Memory B cell (primary cell): Measurements from ENCODE around the gene RIT2.

Source experiments
- ATAC-seq: fragments of 150-1000 bp; cut with Tn5 transposase; 2 replicates; pipeline ENCODE4 v1.10.0; 2021; ENCODE audit warnings: low read depth, mild to moderate bottlenecking, moderate library complexity
- DNase-seq, 2 donors: peaks; one replicate each; pipeline ENCODE4 v3.0.0; 2022; ENCODE audit warnings: low spot score in 2 of 2
- H3K27ac Mint-ChIP-seq: one replicate; pipeline ENCODE4 v1.8.0; 2022; ENCODE audit warnings: mild to moderate bottlenecking, moderate library complexity, mixed read lengths
- H3K27me3 Mint-ChIP-seq: one replicate; pipeline ENCODE4 v1.8.0; 2022; ENCODE audit warnings: mixed read lengths
- H3K36me3 Mint-ChIP-seq: one replicate; pipeline ENCODE4 v1.8.0; 2022; ENCODE audit warnings: mild to moderate bottlenecking, mixed read lengths
- H3K4me1 Mint-ChIP-seq: one replicate; pipeline ENCODE4 v1.8.0; 2022; ENCODE audit warnings: mixed read lengths
- H3K4me3 Mint-ChIP-seq: one replicate; pipeline ENCODE4 v1.8.0; 2022; ENCODE audit warnings: mild to moderate bottlenecking, moderate library complexity, mixed read lengths
- H3K9me3 Mint-ChIP-seq: one replicate; pipeline ENCODE4 v1.8.0; 2022; ENCODE audit warnings: mixed read lengths

RIT2 gene

DNA sequence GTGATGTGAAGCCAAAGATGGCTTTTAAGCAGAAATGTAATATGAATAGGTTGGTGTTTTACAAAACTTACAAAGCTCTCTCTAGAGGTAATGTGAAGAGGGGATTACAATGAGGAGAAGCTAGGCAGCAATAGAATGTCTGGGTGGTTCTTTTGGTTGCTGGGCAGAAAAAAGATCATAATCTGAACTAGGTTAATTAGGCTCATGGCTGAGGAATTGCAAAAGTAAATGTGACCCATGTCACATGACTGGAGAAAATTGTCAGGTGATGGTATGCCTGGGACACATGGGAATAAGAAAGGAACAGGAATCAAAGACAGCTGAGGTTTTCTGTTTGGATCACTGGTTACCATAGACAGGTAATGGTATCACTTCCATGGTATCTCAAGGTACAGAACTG is 7.5 kb upstream of the RIT2 start:
- no peaks in the 10 kb centered on the region for H3K27me3 Mint-ChIP-seq
- no peaks in the 10 kb centered on the region for H3K4me1 Mint-ChIP-seq
- H3K27ac Mint-ChIP-seq: no peak overlapping the region
- H3K9me3 Mint-ChIP-seq: no peaks in the 10 kb centered on the region
- no peaks in the 10 kb centered on the region for H3K36me3 Mint-ChIP-seq
- ATAC-seq: no peak
- DNase-seq: no peak
- no peak overlapping the region for H3K4me3 Mint-ChIP-seq

DNA sequence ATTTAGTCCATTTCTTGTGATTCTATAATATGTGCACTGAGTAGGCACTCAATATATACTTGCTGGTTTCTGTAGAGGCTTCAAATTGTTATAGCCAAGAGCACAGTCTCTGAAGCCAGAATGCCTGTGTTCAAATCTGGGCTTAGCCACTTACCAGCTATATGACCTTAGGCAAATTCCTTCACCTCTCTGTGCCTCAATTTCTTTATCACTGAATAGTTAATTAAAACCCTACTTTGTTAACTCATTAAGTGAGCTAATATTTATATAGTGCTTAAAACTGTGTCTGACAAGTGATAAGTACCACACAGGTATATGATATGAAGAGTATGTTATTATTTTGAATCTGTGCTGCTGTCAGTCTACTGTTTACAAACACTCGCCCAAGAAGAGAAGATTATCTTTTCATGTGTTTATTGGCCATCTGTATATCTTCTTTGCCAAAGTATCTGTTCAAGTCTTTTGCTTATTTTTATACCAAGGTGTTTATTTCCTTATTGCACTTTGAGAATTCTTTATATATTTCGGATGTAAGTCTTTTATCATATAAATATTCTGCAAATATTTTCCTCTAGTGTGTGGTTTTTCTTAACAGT is 1.3 kb upstream of the RIT2 start:
- no peaks in the 10 kb centered on the region for H3K9me3 Mint-ChIP-seq
- no peaks in the 10 kb centered on the region for H3K36me3 Mint-ChIP-seq
- H3K4me3 Mint-ChIP-seq: no peak overlapping the region
- H3K27ac Mint-ChIP-seq: no peak overlapping the region
- no peaks in the 10 kb centered on the region for H3K27me3 Mint-ChIP-seq
- H3K4me1 Mint-ChIP-seq: no peaks in the 10 kb centered on the region
- ATAC-seq (no peak), DNase-seq (no peak)

DNA sequence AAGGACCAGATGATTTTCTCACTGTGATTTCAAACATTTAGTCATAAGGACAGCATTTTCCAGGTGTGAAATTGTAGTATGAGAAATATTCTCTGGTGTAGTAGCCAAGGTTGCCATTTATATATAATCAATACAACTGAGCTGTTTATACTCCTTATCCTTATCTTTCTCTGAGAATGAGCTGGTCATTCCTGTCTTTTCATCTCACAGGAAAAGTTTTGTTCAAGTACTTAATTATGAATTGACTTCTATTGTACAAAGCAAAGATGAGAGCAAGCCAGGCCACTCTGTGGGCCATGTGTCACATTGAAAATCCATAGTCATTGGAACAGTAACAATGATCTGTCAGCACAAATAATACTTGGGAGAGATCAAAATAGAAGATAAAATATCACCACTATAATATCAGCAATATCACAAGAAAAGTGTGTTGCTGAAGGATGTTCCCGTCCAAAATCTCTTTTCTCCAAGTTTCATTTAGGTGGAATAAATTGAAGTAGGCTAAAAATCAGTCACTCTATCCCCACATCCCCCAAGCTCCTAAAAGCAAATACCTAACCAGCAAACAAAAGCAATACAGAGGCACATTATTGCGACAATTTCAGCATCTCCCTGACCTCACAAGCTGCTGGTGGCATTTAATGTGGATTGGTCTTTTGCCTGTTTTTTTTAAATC is 2.1 kb downstream of the RIT2 start:
- H3K36me3 Mint-ChIP-seq: no peaks in the 10 kb centered on the region
- DNase-seq: no peak
- ATAC-seq: no peak
- H3K9me3 Mint-ChIP-seq: no peaks in the 10 kb centered on the region
- no peaks in the 10 kb centered on the region for H3K4me1 Mint-ChIP-seq
- H3K4me3 Mint-ChIP-seq: no peak overlapping the region
- no peaks in the 10 kb centered on the region for H3K27me3 Mint-ChIP-seq
- no peak overlapping the region for H3K27ac Mint-ChIP-seq

DNA sequence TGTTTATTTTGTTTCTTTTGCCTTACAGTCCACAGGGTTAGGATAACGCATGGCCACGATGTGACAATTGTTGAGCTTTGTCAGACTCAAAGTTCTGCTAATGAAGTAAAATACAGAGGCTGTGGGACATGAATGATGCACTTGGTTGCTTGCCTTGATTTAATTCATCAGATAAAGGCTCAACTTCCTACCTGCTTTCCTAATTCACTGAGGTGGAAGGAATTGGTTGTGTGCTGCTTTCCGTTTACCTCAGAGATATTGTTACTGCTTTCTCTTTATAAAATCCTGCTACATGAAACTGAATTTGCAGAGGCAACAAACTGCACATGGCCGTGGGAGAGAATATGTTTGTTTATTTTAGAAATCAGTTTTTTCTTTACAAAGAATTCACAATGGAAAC is 6.6 kb downstream of the RIT2 start:
- no peaks in the 10 kb centered on the region for H3K4me1 Mint-ChIP-seq
- no peak overlapping the region for H3K27ac Mint-ChIP-seq
- peaks cover 1% of the 10 kb centered on the region for H3K9me3 Mint-ChIP-seq
- H3K36me3 Mint-ChIP-seq: no peaks in the 10 kb centered on the region
- no peaks in the 10 kb centered on the region for H3K27me3 Mint-ChIP-seq
- DNase-seq (no peak), ATAC-seq (no peak)
- no peak overlapping the region for H3K4me3 Mint-ChIP-seq

DNA sequence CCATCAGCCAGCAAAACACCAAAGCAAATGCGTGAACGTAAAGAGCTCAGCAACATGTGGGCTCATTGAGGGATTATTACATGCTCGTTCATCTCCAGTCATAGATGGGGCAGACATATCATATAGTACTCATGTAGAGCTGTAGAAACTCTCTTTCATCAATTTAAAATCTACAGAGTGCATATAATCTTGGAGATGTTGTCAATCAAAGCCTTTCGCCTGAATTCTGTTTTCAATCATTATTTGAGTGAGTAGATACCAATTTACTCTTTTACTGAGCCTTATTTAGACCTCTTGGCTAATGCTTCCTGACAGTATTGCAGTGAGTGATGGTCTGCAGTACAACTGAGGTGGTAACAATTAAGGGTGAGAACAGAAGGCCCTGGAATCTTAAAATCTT is 7.0 kb downstream of the RIT2 start:
- peaks cover 1% of the 10 kb centered on the region for H3K9me3 Mint-ChIP-seq
- no peak for ATAC-seq

DNA sequence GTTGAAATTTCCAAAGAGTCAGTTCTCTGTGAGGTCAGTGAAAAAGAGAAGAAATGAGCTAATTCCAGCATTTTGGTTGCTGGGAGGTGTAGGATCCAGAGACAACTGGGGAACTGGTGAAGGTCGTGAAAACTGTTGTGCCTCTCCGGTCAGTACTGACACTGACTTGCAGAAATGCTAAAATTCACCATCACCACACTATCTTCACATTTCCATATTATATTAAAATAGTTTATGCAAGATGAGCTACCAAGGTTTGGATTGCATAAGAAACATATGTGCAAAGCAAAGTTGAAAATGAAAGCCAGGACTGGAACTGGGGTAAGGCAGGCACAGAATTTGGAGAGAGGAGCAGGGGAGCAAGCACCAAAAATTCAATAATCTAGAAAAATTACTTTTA is 21.8 kb downstream of the RIT2 start:
- H3K9me3 Mint-ChIP-seq: peaks cover 5% of the 10 kb centered on the region

More for the DNA sequence above, 7.0 kb downstream of the RIT2 start:
- Mint-ChIP-seq H3K4me1 (no peaks in the 10 kb centered on the region), H3K4me3 (no peak overlapping the region), H3K36me3 (no peaks in the 10 kb centered on the region), H3K27ac (no peak overlapping the region), H3K27me3 (no peaks in the 10 kb centered on the region)
- DNase-seq: no peak

DNA sequence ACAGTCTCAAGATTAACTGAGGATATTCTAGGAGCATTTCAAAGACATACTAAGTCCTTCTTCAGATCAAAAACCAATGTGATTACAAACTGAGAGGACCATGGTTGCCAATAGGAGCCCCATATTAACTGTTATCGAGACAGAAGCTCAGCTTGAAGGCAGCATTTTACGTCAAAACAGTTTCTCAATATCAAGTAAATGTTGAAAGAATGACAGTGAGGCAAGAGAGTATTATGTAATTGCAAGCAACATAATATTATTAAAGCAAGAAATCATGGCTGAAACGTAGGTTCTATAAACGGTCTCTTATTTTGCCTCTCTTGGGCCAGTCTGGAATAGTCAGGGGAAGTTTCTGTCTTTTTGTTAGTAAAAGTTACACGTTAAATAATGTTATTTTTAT is 22.9 kb downstream of the RIT2 start:
- no peaks in the 10 kb centered on the region for H3K36me3 Mint-ChIP-seq
- no peak for ATAC-seq
- H3K27ac Mint-ChIP-seq: no peak overlapping the region
- peaks cover 5% of the 10 kb centered on the region for H3K9me3 Mint-ChIP-seq
- no peak overlapping the region for H3K4me3 Mint-ChIP-seq
- H3K4me1 Mint-ChIP-seq: no peaks in the 10 kb centered on the region
- no peak for DNase-seq
- H3K27me3 Mint-ChIP-seq: no peaks in the 10 kb centered on the region

More for the DNA sequence above, 21.8 kb downstream of the RIT2 start:
- no peak for ATAC-seq
- DNase-seq: no peak
- Mint-ChIP-seq H3K27me3 (no peaks in the 10 kb centered on the region), H3K27ac (no peak overlapping the region), H3K4me3 (no peak overlapping the region), H3K36me3 (no peaks in the 10 kb centered on the region), H3K4me1 (no peaks in the 10 kb centered on the region)

DNA sequence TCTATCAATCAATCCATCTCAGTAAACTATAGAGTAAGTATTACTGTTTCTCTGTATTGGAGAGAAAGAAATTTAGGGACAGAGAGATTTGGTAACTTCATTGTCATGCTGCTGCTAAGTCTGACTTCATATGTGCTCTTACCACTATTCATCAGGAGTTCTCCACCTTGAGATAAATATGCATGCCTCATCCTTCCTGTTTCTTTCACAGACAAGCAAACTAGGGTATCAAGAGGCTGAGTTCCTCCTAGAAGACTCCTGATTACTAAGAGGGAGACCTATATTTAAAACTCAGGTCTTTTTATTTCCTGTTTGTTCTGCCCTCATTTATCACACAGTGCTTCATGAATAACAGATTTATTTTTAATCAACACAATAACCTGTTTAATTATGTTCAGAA is 34.1 kb downstream of the RIT2 start:
- DNase-seq (no peak), ATAC-seq (no peak)
- no peaks in the 10 kb centered on the region for H3K36me3 Mint-ChIP-seq
- H3K27ac Mint-ChIP-seq: no peak overlapping the region
- no peaks in the 10 kb centered on the region for H3K27me3 Mint-ChIP-seq
- no peaks in the 10 kb centered on the region for H3K4me1 Mint-ChIP-seq
- peaks cover 3% of the 10 kb centered on the region for H3K9me3 Mint-ChIP-seq
- no peak overlapping the region for H3K4me3 Mint-ChIP-seq

DNA sequence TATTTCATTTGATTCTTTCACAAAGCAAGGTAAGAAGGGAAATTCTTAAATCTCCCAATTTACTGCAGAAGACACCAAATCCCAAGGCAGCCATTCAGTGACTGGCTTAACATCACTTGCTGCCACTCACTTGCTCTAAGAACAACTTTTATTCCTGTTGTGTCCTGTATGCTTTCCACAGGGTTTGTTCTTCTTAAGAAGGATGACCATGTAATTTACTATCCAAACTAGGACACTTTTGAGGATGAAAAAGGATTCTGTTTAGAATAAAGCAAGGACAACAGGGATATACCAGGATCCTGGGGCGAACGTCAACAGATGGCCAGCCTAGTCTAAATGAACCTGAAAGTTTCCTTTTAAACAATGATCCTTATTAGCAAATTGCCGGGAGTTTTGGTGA is 34.8 kb downstream of the RIT2 start:
- Mint-ChIP-seq H3K27ac (no peak overlapping the region), H3K9me3 (peaks cover 3% of the 10 kb centered on the region), H3K27me3 (no peaks in the 10 kb centered on the region), H3K36me3 (no peaks in the 10 kb centered on the region), H3K4me1 (no peaks in the 10 kb centered on the region), H3K4me3 (no peak overlapping the region)
- DNase-seq (no peak), ATAC-seq (no peak)

DNA sequence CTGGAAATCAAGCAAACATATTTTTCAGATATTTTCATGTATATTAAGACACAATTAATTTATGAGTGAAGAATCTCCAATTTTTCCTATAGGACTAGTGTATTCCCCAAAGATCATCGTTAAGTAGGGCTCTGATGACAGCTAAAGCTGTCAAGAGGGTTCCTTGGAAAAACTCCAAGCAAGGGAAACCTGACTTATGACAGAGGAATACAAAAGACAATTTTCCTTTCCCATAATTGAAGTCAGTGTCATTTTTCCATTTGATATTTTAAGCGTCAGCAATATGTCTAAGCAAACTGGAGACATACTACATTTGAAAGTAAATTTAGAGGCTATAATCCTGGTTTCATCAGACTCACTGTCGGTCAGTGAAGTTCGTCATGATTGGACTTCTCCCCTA is 36.1 kb downstream of the RIT2 start:
- H3K4me3 Mint-ChIP-seq: no peak overlapping the region
- no peaks in the 10 kb centered on the region for H3K27me3 Mint-ChIP-seq
- H3K4me1 Mint-ChIP-seq: no peaks in the 10 kb centered on the region
- ATAC-seq: no peak
- no peaks in the 10 kb centered on the region for H3K36me3 Mint-ChIP-seq
- peaks cover 2% of the 10 kb centered on the region for H3K9me3 Mint-ChIP-seq
- no peak overlapping the region for H3K27ac Mint-ChIP-seq
- DNase-seq: no peak

DNA sequence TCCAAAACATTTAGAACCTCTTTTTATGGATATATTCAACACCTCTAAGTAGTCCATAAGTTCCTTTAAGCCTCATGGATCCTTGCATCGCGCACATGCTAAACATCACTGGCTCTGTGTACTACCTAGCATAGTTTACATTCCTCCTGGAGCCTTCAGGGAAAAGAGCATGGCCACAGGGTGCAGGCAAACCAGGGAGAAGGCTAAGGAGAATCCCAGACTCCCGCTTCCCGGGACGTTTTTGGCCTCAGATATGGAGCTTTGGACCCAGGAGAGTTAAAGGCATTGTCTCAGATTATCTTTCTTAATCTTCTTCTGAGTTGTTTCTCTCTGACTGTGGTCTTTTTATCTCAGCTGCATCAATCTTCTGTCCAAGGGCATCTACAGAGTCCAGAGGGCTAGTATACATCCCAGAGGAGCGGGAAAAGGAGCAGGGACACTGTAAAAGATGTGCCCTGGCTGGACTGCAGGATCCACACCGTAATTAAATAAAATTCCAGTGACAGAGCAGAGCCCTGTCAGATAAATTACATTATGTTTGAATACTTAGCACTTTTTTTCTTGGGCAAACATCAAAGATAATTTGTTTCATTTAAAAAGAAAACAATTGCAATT is 36.9 kb downstream of the RIT2 start:
- H3K27ac Mint-ChIP-seq: no peak overlapping the region
- H3K36me3 Mint-ChIP-seq: no peaks in the 10 kb centered on the region
- peaks cover 4% of the 10 kb centered on the region for H3K9me3 Mint-ChIP-seq
- ATAC-seq: no peak
- H3K4me1 Mint-ChIP-seq: no peaks in the 10 kb centered on the region
- DNase-seq: no peak
- no peaks in the 10 kb centered on the region for H3K27me3 Mint-ChIP-seq
- no peak overlapping the region for H3K4me3 Mint-ChIP-seq

DNA sequence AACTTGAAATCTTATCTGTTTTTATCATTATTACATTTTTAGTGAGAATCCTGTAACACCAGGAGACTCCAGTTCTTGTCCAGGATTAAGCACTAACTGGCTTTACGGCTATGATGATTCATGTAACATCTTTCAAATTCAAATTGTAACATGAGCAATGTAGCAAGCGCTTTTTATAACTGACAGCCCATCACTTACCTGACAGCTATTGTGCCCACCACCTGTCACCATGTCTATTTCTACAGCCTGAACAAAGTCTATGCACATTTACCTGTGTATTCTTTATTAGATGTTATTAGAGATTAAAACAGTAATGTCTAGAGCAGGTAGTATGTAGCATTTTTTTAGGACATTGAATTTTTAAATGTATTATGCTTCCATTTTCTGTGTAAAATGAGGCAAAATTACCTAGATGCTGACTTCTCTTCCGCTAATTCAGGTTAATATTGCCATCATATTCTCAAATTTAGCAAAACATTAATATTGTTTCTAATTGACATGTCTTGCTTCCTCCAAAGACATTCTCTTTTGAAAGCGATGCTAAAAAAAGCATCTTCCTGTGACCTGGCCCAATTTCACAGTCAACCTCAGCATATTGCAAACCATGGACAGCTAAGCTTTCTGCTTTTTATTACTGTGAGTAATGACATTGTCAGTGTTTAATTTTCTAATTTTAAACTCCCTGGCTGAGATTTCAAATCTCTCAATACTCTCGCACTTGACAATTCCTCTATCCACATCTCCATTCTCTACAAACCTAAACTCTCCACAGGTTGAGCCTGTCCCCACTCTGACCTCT is 37.8 kb downstream of the RIT2 start:
- no peak for ATAC-seq
- no peaks in the 10 kb centered on the region for H3K4me1 Mint-ChIP-seq
- no peak overlapping the region for H3K4me3 Mint-ChIP-seq

DNA sequence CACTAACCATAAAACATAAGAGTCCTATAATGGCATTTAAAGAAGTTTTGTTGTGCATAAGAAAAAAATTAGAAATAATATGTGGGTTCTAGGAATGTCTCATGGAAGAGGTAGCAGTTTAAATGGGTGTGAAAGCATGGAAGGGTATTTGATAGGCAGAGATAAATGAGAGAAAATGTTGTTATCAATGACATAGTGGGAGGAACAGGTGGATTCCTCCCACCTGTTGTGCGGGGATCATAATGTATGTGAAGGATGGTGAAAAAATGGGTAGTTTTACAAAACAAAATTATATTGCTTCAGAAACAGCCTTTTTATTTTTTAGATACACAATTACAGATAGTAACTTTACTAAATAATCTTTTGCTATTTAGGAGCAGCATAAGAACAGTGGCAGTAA is 41.7 kb downstream of the RIT2 start:
- no peak overlapping the region for H3K27ac Mint-ChIP-seq
- H3K36me3 Mint-ChIP-seq: no peaks in the 10 kb centered on the region
- H3K4me1 Mint-ChIP-seq: no peaks in the 10 kb centered on the region
- no peak overlapping the region for H3K4me3 Mint-ChIP-seq
- DNase-seq (no peak), ATAC-seq (no peak)
- peaks cover 8% of the 10 kb centered on the region for H3K9me3 Mint-ChIP-seq
- H3K27me3 Mint-ChIP-seq: no peaks in the 10 kb centered on the region

More for the DNA sequence above, 37.8 kb downstream of the RIT2 start:
- H3K36me3 Mint-ChIP-seq: no peaks in the 10 kb centered on the region
- no peak for DNase-seq
- H3K27ac Mint-ChIP-seq: no peak overlapping the region
- peaks cover 2% of the 10 kb centered on the region for H3K9me3 Mint-ChIP-seq
- H3K27me3 Mint-ChIP-seq: no peaks in the 10 kb centered on the region

DNA sequence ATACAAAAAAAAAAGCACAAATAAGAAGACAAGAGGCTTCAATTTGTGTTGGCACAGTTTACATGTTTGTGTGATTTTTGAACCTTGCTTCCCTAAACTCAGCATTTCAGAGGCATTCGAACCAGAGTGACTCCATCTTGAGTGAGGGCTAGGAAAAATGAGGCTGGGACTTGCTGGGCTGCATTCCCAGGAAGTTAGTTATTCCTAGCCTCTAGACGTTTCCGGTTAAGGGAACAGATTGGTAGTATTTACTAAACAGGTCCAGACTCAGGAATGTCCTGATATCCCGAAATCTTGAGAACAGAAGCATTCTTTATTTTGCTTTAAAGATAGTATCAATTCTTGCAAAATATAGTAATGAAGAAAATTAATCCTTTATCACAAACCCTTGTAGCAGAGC is 46.7 kb downstream of the RIT2 start:
- Mint-ChIP-seq H3K4me1 (no peaks in the 10 kb centered on the region), H3K9me3 (peaks cover 6% of the 10 kb centered on the region), H3K27me3 (no peaks in the 10 kb centered on the region), H3K36me3 (no peaks in the 10 kb centered on the region), H3K27ac (no peak overlapping the region), H3K4me3 (no peak overlapping the region)
- ATAC-seq (no peak), DNase-seq (no peak)
